HepG2 (cell line): ENCODE measurements around the gene EEF2. TPM values are rescaled to one million over a fixed set of nuclear protein-coding genes. Genes with fewer than 3 reads are reported as not detected.
A peak's percentile ranks its signal among the peaks of the same experiment; 100 is the strongest.

ENCODE experiments used
- CREM ChIP-seq, 2 experiments: sonication (generic) in 1 of 2; formaldehyde crosslinking in 1 of 2; IDR thresholded peaks; 2 replicates each; pipeline versions ENCODE4 v1.4.0 to v1.6.1; 2016 to 2020; ENCODE audit warnings: antibody characterized with exemption in 1 of 2, mild to moderate bottlenecking in 1 of 2, missing genetic modification reagents in 1 of 2
- DNMT3B ChIP-seq: conservative IDR thresholded peaks from 2 replicates; pipeline ENCODE4 v1.6.1; 2016; ENCODE audit warnings: missing biosample characterization, control low read depth
- FOSL1 ChIP-seq: sonication (generic); formaldehyde crosslinking; IDR thresholded peaks from 2 replicates; pipeline ENCODE4 v1.9.0; 2021; ENCODE audit warnings: missing genetic modification reagents, borderline replicate concordance
- GRHL1 ChIP-seq: sonication (generic); formaldehyde crosslinking; conservative IDR thresholded peaks from 2 replicates; pipeline ENCODE4 v1.8.0; 2022; ENCODE audit warnings: missing genetic modification reagents
- JUND ChIP-seq: sonication (generic); formaldehyde crosslinking; IDR thresholded peaks from 2 replicates; pipeline ENCODE4 v1.8.0; 2022; ENCODE audit warnings: mild to moderate bottlenecking, missing genetic modification reagents
- LCORL ChIP-seq, 2 experiments: fragments of 450-650 bp in 1 of 2; sonication (generic) in 1 of 2; formaldehyde crosslinking in 1 of 2; IDR thresholded peaks; 2 replicates each; pipeline versions ENCODE4 v1.5.0 to v1.6.1; 2017 to 2020; ENCODE audit warnings: antibody characterized with exemption in 1 of 2, missing genetic modification reagents in 1 of 2
- MTERF4 ChIP-seq: sonication (generic); formaldehyde crosslinking; IDR thresholded peaks from 2 replicates; pipeline ENCODE4 v1.8.0; 2023; ENCODE audit warnings: mild to moderate bottlenecking, missing genetic modification reagents
- NAIF1 ChIP-seq: sonication (generic); formaldehyde crosslinking; IDR thresholded peaks from 2 replicates; pipeline ENCODE4 v1.5.0; 2020; ENCODE audit warnings: mild to moderate bottlenecking, missing genetic modification reagents, borderline replicate concordance
- NR2C2 ChIP-seq: sonication (generic); formaldehyde crosslinking; IDR thresholded peaks from 2 replicates; pipeline ENCODE4 v1.4.0; 2020; ENCODE audit warnings: missing genetic modification reagents, mild to moderate bottlenecking, moderate library complexity, borderline replicate concordance
- RFX1 ChIP-seq: fragments of 450-650 bp; IDR thresholded peaks from 2 replicates; pipeline ENCODE4 v1.6.1; 2017
- RXRA ChIP-seq: sonication (generic); formaldehyde crosslinking; IDR thresholded peaks from 2 replicates; pipeline ENCODE4 v1.5.1; 2020; ENCODE audit warnings: missing genetic modification reagents
- SIN3B ChIP-seq: fragments of 150-350 bp; IDR thresholded peaks from 2 replicates; pipeline ENCODE4 v1.6.1; 2014; ENCODE audit warnings: low read length
- ZNF280B ChIP-seq: sonication (generic); formaldehyde crosslinking; IDR thresholded peaks from 2 replicates; pipeline ENCODE4 v1.5.0; 2020; ENCODE audit warnings: missing genetic modification reagents, mild to moderate bottlenecking, borderline replicate concordance
- ZNF329 ChIP-seq: sonication (generic); formaldehyde crosslinking; IDR thresholded peaks from 2 replicates; pipeline ENCODE4 v1.9.0; 2021; ENCODE audit warnings: low read depth, mild to moderate bottlenecking, missing genetic modification reagents
- ZNF430 ChIP-seq: sonication (generic); formaldehyde crosslinking; IDR thresholded peaks from 2 replicates; pipeline ENCODE4 v1.9.0; 2021; ENCODE audit warnings: mild to moderate bottlenecking, missing genetic modification reagents
- ZNF484 ChIP-seq: sonication (generic); formaldehyde crosslinking; IDR thresholded peaks from 2 replicates; pipeline ENCODE4 v1.5.1; 2020; ENCODE audit warnings: mild to moderate bottlenecking, low read depth, missing genetic modification reagents, borderline replicate concordance
- ZNF644 ChIP-seq: IDR thresholded peaks from 2 replicates; pipeline ENCODE4 v1.6.1; 2016; ENCODE audit warnings: low read depth
- ZNF646 ChIP-seq: sonication (generic); formaldehyde crosslinking; IDR thresholded peaks from 2 replicates; pipeline ENCODE4 v1.9.0; 2021; ENCODE audit warnings: mild to moderate bottlenecking, missing genetic modification reagents
- ZNF781 ChIP-seq: sonication (generic); formaldehyde crosslinking; IDR thresholded peaks from 2 replicates; pipeline ENCODE4 v1.5.1; 2020; ENCODE audit warnings: borderline replicate concordance, mild to moderate bottlenecking, missing genetic modification reagents; ENCODE audit errors: not compliant biosample characterization
- polyA plus RNA-seq, 8 experiments: library from polyadenylated mRNA; depleted of rRNA in 3 of 8; stranded (reverse) in 7 of 8; unstranded in 1 of 8; fragments of >200 nt; fragmentation: Illumina TruSeq in 4 of 8; extraction: Trizol in 4 of 8; gene quantifications; 2 replicates each; pipeline versions ENCODE4 v1.2.1 to v1.2.3, GENCODE V29; 2011 to 2016; ENCODE audit warnings: low read depth in 4 of 8, missing spikeins in 1 of 8, mixed read lengths in 1 of 8; ENCODE audit not compliant: insufficient read depth in 1 of 8
- total RNA-seq, 5 experiments: library from RNA; depleted of rRNA; stranded (reverse); fragments of >200 nt; fragmentation: Illumina TruSeq; extraction: Trizol; gene quantifications; 2 replicates each; pipeline ENCODE4 v1.2.3, GENCODE V29; 2016; ENCODE audit warnings: low read depth in 1 of 5

The EEF2 gene
- total and polyA plus RNA-seq, 2 of the 13 experiments (the other 11 are each of a cell fraction or from before 2014, with no cell fraction given) = 1,441 to 1,777 TPM

GRCh38 chr19:3983936-3984583 is 1.2 kb downstream of the EEF2 start (continued):
- TF ChIP-seq CREM (IDR thresholded peaks at IDR 0.05) = no peak
- TF ChIP-seq CREM (CRISPR knock-in tag; IDR thresholded peaks at IDR 0.05) = no peak
- TF ChIP-seq ZNF430 (CRISPR knock-in tag) = no peak
- no peak for TF ChIP-seq ZNF646 (CRISPR knock-in tag)
- 0 out of 2 replicates have a peak, but pooled peaks have one; percentile 28 for TF ChIP-seq NAIF1 (CRISPR knock-in tag)
- TF ChIP-seq ZNF644 = no peak
- TF ChIP-seq MTERF4 (CRISPR knock-in tag) = no peak
- no peak for TF ChIP-seq RFX1
- TF ChIP-seq ZNF781 = no peak
- no peak for TF ChIP-seq ZNF329 (CRISPR knock-in tag)
- TF ChIP-seq RXRA (CRISPR knock-in tag) = peak; percentile 30; the same call in 1 of the 2 replicates
- no peak for TF ChIP-seq LCORL (IDR thresholded peaks at IDR 0.05)
- TF ChIP-seq LCORL (CRISPR knock-in tag; IDR thresholded peaks at IDR 0.05) = no peak
- no peak; the same call in 1 of the 2 replicates for TF ChIP-seq ZNF280B (CRISPR knock-in tag)
- no peak for TF ChIP-seq SIN3B
- peak; percentile 32; the same call in 1 of the 2 replicates for TF ChIP-seq NR2C2
- TF ChIP-seq DNMT3B (CRISPR knock-in tag) = no peak
- no peak for TF ChIP-seq ZNF484 (CRISPR knock-in tag)
- TF ChIP-seq FOSL1 = no peak
- no peak for TF ChIP-seq JUND
- TF ChIP-seq GRHL1 (CRISPR knock-in tag) = no peak
